Dendritic cell treated with granulocyte-macrophage colony-stimulating factor and Interleukin-4, amounts not matched to agents 40 ng/mL and 50 ng/mL, for 4 days (primary cell): ENCODE measurements around the gene DPYD.
A peak's percentile ranks its signal among the peaks of the same experiment; 100 is the strongest.

Experiments
- H3K27ac Mint-ChIP-seq: one replicate; pipeline ENCODE4 v1.8.0; 2022; ENCODE audit warnings: mild to moderate bottlenecking, mixed read lengths
- H3K27me3 Mint-ChIP-seq: one replicate; pipeline ENCODE4 v1.8.0; 2022; ENCODE audit warnings: mild to moderate bottlenecking, mixed read lengths
- H3K36me3 Mint-ChIP-seq: one replicate; pipeline ENCODE4 v1.8.0; 2022; ENCODE audit warnings: low read depth, mixed read lengths
- H3K4me1 Mint-ChIP-seq: one replicate; pipeline ENCODE4 v1.8.0; 2022; ENCODE audit warnings: low read depth, mixed read lengths
- H3K4me3 Mint-ChIP-seq: one replicate; pipeline ENCODE4 v1.8.0; 2022; ENCODE audit warnings: mild to moderate bottlenecking, moderate library complexity, mixed read lengths
- H3K9me3 Mint-ChIP-seq: one replicate; pipeline ENCODE4 v1.8.0; 2022; ENCODE audit warnings: mixed read lengths
- intact Hi-C: fragments of 100-400 bp; cut with micrococcal nuclease; formaldehyde crosslinking; loops from one replicate; pipeline ENCODE4 v1.15.0; 2022

DPYD gene

DNA sequence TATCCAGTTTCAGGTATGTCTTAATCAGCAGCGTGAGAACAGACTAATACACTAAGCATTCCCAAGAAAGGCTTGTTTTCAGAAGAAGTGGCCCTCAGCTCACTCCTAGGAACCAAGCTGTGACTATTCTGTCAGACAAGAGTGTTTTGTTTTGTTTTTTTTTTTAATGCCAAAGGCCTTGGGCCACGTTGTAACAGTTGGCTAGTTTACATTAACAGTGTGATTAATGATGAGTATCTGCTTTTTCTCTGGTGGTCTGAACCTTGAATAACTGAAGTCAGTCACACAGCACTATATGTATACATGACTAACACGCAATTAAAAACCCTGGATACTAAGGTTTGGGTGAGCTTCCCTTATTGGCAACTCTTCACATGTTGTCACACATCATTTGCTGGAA, 21.9 kb downstream of the DPYD start:
- intact Hi-C loops, result no loop called here
- H3K27me3 Mint-ChIP-seq, result no peaks in the 10 kb centered on the region

GRCh38 chr1:97895278-97895677, 25.6 kb downstream of the DPYD start:
- no peak overlapping the region for H3K4me3 Mint-ChIP-seq
- H3K9me3 Mint-ChIP-seq, result peaks cover 13% of the 10 kb centered on the region
- no peaks in the 10 kb centered on the region for H3K27me3 Mint-ChIP-seq
- peak overlapping the region; percentile 30 for H3K27ac Mint-ChIP-seq
- H3K4me1 Mint-ChIP-seq, result peaks cover 30% of the 10 kb centered on the region
- intact Hi-C loops, result no loop called here
- H3K36me3 Mint-ChIP-seq, result peaks cover 15% of the 10 kb centered on the region

More for the DNA sequence above, 21.9 kb downstream of the DPYD start:
- Mint-ChIP-seq H3K9me3 (peaks cover 13% of the 10 kb centered on the region), H3K4me1 (peaks cover 49% of the 10 kb centered on the region), H3K4me3 (no peak overlapping the region), H3K27ac (no peak overlapping the region), H3K36me3 (peaks cover 15% of the 10 kb centered on the region)

DNA sequence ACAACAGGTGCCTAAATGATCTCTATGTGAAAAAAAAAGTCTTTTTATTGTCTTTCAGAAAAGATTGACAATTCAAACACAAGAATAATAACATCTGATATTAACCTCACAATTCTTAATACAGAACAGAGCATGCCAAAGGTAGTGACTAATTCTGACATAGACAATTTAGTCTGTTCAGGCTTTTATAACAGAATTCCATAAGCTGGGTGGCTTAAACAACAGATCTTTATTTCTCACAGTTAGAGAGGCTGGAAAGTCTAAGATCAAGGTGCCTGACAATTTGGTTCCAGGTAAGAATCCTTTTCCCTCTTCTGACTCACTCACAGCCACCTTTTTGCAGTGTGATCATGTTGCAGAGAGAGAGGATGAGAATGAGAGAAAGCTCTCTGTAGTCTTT, 27.0 kb downstream of the DPYD start:
- Mint-ChIP-seq H3K4me1 (peaks cover 26% of the 10 kb centered on the region), H3K27ac (no peak overlapping the region), H3K36me3 (peaks cover 16% of the 10 kb centered on the region), H3K9me3 (peaks cover 17% of the 10 kb centered on the region), H3K4me3 (no peak overlapping the region), H3K27me3 (no peaks in the 10 kb centered on the region)
- intact Hi-C loops, result no loop called here

GRCh38 chr1:97886199-97886598, 34.6 kb downstream of the DPYD start:
- no peak overlapping the region for H3K4me3 Mint-ChIP-seq
- intact Hi-C loops, result no loop called here
- H3K27me3 Mint-ChIP-seq, result no peaks in the 10 kb centered on the region
- peaks cover 46% of the 10 kb centered on the region for H3K36me3 Mint-ChIP-seq
- peaks cover 30% of the 10 kb centered on the region for H3K9me3 Mint-ChIP-seq
- H3K4me1 Mint-ChIP-seq, result peaks cover 20% of the 10 kb centered on the region
- peak overlapping the region; percentile 37 for H3K27ac Mint-ChIP-seq

DNA sequence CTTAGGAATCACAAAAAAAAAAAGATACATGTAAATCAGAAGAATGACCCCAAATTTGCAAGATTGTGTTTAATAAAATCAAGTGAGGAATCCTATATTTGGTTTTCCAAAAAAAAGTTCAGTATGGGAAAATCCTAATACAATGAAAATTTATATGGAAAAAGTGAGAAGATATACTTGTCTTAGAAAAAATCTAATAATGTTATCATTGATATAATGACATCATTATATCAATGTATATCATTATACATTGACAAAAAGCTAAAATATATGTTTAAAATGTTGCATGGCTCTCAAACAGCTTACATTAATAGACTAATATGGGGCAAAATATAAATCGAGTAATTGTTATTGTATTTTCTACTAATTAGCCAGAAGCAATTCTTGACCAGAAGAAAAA, 37.0 kb downstream of the DPYD start:
- Mint-ChIP-seq H3K27ac (no peak overlapping the region), H3K4me1 (peaks cover 20% of the 10 kb centered on the region), H3K4me3 (no peak overlapping the region), H3K27me3 (no peaks in the 10 kb centered on the region), H3K36me3 (peaks cover 50% of the 10 kb centered on the region), H3K9me3 (peaks cover 22% of the 10 kb centered on the region)
- intact Hi-C loops, result loop anchor here (5.0 kb wide), 1 partner anchor 33 kb away; no protein-coding TSS in a partner anchor

DNA sequence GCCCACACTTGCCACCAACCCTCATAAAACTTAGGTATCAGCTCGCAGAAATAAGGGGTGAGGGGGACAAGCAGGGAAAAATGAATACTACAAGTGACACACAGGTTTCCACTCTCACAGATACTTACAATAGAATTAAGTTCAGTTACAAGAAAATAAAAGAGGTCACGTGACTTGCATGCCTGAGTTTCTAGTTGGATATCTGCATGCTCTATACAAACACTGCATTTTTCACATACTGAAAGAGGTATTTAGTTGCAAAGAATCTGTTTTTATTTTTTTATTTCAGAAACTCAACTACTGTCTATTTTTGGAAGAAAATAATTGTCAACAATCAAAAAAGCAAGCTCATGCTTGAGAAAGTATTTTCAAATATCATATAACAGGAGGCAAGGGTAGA, 43.5 kb downstream of the DPYD start:
- H3K4me1 Mint-ChIP-seq, result peaks cover 22% of the 10 kb centered on the region
- no peak overlapping the region for H3K27ac Mint-ChIP-seq
- no peaks in the 10 kb centered on the region for H3K27me3 Mint-ChIP-seq
- intact Hi-C loops, result no loop called here
- no peaks in the 10 kb centered on the region for H3K9me3 Mint-ChIP-seq
- H3K4me3 Mint-ChIP-seq, result no peak overlapping the region
- peaks cover 55% of the 10 kb centered on the region for H3K36me3 Mint-ChIP-seq

- H3K36me3 Mint-ChIP-seq, result peaks cover 61% of the 10 kb centered on the region
- intact Hi-C loops, result no loop called here
- H3K4me3 Mint-ChIP-seq, result no peak overlapping the region
- no peaks in the 10 kb centered on the region for H3K9me3 Mint-ChIP-seq
- no peaks in the 10 kb centered on the region for H3K27me3 Mint-ChIP-seq
- no peak overlapping the region for H3K27ac Mint-ChIP-seq
- peaks cover 22% of the 10 kb centered on the region for H3K4me1 Mint-ChIP-seq
These were observed 44.8 kb downstream of the DPYD start for GRCh38 chr1:97875996-97876395.

- Mint-ChIP-seq H3K27ac (no peak overlapping the region), H3K4me1 (peaks cover 19% of the 10 kb centered on the region), H3K27me3 (no peaks in the 10 kb centered on the region), H3K4me3 (no peak overlapping the region), H3K9me3 (no peaks in the 10 kb centered on the region), H3K36me3 (peaks cover 53% of the 10 kb centered on the region)
- intact Hi-C loops, result no loop called here
These were observed 50.2 kb downstream of the DPYD start for GRCh38 chr1:97870589-97870988.

- Mint-ChIP-seq H3K9me3 (no peaks in the 10 kb centered on the region), H3K36me3 (peaks cover 56% of the 10 kb centered on the region), H3K4me1 (peaks cover 24% of the 10 kb centered on the region), H3K27me3 (no peaks in the 10 kb centered on the region), H3K27ac (no peak overlapping the region), H3K4me3 (no peak overlapping the region)
- intact Hi-C loops, result no loop called here
These were observed 51.4 kb downstream of the DPYD start for GRCh38 chr1:97869441-97869840.

DNA sequence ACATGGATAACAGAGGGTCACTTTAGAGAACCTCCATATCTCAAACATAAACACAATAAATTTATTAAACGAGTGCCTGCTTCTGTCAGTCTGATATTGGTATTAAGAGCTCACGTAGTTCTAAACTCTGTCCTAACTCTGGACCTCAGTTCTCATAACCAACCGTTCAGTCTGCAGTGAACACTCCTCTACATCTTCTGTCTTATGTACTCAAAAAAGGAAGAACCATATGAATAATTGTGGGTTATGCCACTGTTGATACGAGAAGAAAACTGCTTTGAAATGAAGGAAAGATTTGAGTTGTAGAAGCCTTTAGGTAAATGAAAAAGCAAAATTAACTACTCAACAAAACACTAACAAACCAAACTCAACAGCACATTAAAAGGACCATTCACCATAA, 53.7 kb downstream of the DPYD start:
- Mint-ChIP-seq H3K4me3 (no peak overlapping the region), H3K9me3 (no peaks in the 10 kb centered on the region), H3K36me3 (peaks cover 46% of the 10 kb centered on the region), H3K4me1 (peaks cover 31% of the 10 kb centered on the region), H3K27me3 (no peaks in the 10 kb centered on the region), H3K27ac (no peak overlapping the region)
- intact Hi-C loops, result no loop called here

- Mint-ChIP-seq H3K4me3 (no peak overlapping the region), H3K27ac (peak overlapping the region; percentile 73), H3K36me3 (peaks cover 32% of the 10 kb centered on the region), H3K4me1 (peaks cover 32% of the 10 kb centered on the region), H3K27me3 (no peaks in the 10 kb centered on the region), H3K9me3 (no peaks in the 10 kb centered on the region)
- intact Hi-C loops, result no loop called here
These were observed 56.2 kb downstream of the DPYD start for GRCh38 chr1:97864615-97865014.

- Mint-ChIP-seq H3K4me3 (no peak overlapping the region), H3K4me1 (peaks cover 30% of the 10 kb centered on the region), H3K27ac (no peak overlapping the region), H3K27me3 (no peaks in the 10 kb centered on the region), H3K9me3 (no peaks in the 10 kb centered on the region), H3K36me3 (peaks cover 35% of the 10 kb centered on the region)
- intact Hi-C loops, result loop anchor here (5.0 to 10.0 kb wide), 2 partner anchors 49 to 192 kb away; no protein-coding TSS in a partner anchor
These were observed 67.6 kb downstream of the DPYD start for GRCh38 chr1:97853221-97853620.

GRCh38 chr1:97849345-97850340, 71.2 kb downstream of the DPYD start:
- peaks cover 23% of the 10 kb centered on the region for H3K4me1 Mint-ChIP-seq
- H3K27ac Mint-ChIP-seq, result peak overlapping the region; percentile 91
- H3K4me3 Mint-ChIP-seq, result peak overlapping the region; percentile 50
- peaks cover 23% of the 10 kb centered on the region for H3K36me3 Mint-ChIP-seq
- no peaks in the 10 kb centered on the region for H3K27me3 Mint-ChIP-seq
- intact Hi-C loops, result loop anchor here (2.0 to 10.0 kb wide), 3 partner anchors 53 to 195 kb away; partner anchors contain the start of gene DPYD
- H3K9me3 Mint-ChIP-seq, result no peaks in the 10 kb centered on the region

DNA sequence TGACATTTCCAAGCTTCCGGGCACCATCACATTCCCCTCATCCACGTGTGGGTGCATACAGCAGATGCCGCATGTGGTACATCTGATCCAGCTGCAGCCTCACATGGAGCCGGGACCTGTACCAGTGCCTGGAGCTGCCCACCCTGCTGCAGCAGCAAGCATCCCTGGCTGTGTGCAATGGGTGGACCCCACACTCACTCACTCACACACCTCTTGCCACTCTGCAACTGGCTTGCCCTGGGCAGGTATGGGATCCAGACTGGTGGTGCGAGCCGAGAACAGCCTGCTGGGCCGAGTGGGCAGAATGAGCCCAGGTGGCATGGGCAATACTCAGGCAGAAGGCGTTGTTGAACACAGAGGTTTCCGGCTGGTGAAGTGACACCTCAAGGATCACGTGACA, 75.0 kb downstream of the DPYD start:
- intact Hi-C loops, result no loop called here
- H3K4me3 Mint-ChIP-seq, result no peak overlapping the region
- no peaks in the 10 kb centered on the region for H3K27me3 Mint-ChIP-seq
- no peak overlapping the region for H3K27ac Mint-ChIP-seq
- no peaks in the 10 kb centered on the region for H3K9me3 Mint-ChIP-seq
- H3K36me3 Mint-ChIP-seq, result peaks cover 30% of the 10 kb centered on the region
- H3K4me1 Mint-ChIP-seq, result peaks cover 28% of the 10 kb centered on the region
